Stimulated activated CD4-positive, alpha-beta T cell treated with anti-CD3 and anti-CD28 coated beads, Interleukin-2, amount 100 ng/mL, for 48 hours (primary cell): Measurements from ENCODE around the gene ALG12.
"Not testable (repeated sequence)": the region's sequence is repeated elsewhere in the genome, so short reads cannot be mapped to it uniquely, and the experiment has no call there.

Experiments used
- DNase-seq, 2 donors: peaks; one replicate each; pipeline ENCODE4 v3.0.0-alpha.2; 2020

Gene ALG12

GRCh38 chr22:49945042-49945794, 27.0 kb upstream of the ALG12 start:
- not testable (repeated sequence) for DNase-seq

GRCh38 chr22:49944399-49944891, 26.2 kb upstream of the ALG12 start:
- DNase-seq, result no peak

GRCh38 chr22:49943771-49944398, 25.6 kb upstream of the ALG12 start:
- no peak for DNase-seq

GRCh38 chr22:49943405-49943765, 25.1 kb upstream of the ALG12 start:
- no peak for DNase-seq

- DNase-seq, result no peak
These were observed 24.5 kb upstream of the ALG12 start for GRCh38 chr22:49942565-49943404.

GRCh38 chr22:49941507-49942316, 23.5 kb upstream of the ALG12 start:
- no peak for DNase-seq

GRCh38 chr22:49938565-49939136, 20.4 kb upstream of the ALG12 start:
- DNase-seq, result no peak

- no peak for DNase-seq
These were observed 19.7 kb upstream of the ALG12 start for GRCh38 chr22:49937758-49938564.

GRCh38 chr22:49936973-49937757, 18.9 kb upstream of the ALG12 start:
- no peak for DNase-seq

- peak; percentile 94 to 95 for DNase-seq
These were observed 18.1 kb upstream of the ALG12 start for GRCh38 chr22:49936018-49936972.

GRCh38 chr22:49935561-49935960, 17.3 kb upstream of the ALG12 start:
- DNase-seq, result no peak

GRCh38 chr22:49934891-49935557, 16.8 kb upstream of the ALG12 start:
- DNase-seq, result peak; percentile 86 to 93

GRCh38 chr22:49934160-49934890, 16.1 kb upstream of the ALG12 start:
- DNase-seq, result no peak

- DNase-seq, result no peak
These were observed 15.3 kb upstream of the ALG12 start for GRCh38 chr22:49933236-49934159.

GRCh38 chr22:49930596-49931412, 12.6 kb upstream of the ALG12 start:
- DNase-seq, result peak in 1 of 2 donors; percentile 39
